Colonic mucosa (tissue), 4 donors: ENCODE results near the gene FOXM1. TPM values are rescaled to one million over a fixed set of nuclear protein-coding genes. Genes with fewer than 3 reads are reported as not detected.
"Not testable (repeated sequence)": the region's sequence is repeated elsewhere in the genome, so short reads cannot be mapped to it uniquely, and the experiment has no call there.

Experiments
- DNase-seq: peaks from one replicate; pipeline ENCODE4 v3.0.0-alpha.2; 2020
- H3K27ac ChIP-seq: fragments of 200-600 bp; one replicate; pipeline ENCODE4 v1.8.0; 2021
- H3K27me3 ChIP-seq: fragments of 200-600 bp; one replicate; pipeline ENCODE4 v1.8.0; 2021
- H3K36me3 ChIP-seq: fragments of 200-600 bp; one replicate; pipeline ENCODE4 v1.8.0; 2021
- H3K4me1 ChIP-seq: fragments of 200-600 bp; one replicate; pipeline ENCODE4 v1.8.0; 2021; ENCODE audit warnings: mild to moderate bottlenecking
- H3K4me3 ChIP-seq: fragments of 200-600 bp; one replicate; pipeline ENCODE4 v1.8.0; 2021
- H3K9ac ChIP-seq, 2 donors: one replicate each; pipeline ENCODE4 v1.7.0; 2013; ENCODE audit warnings: control low read depth in 2 of 2, low read depth in 2 of 2, low read length in 2 of 2
- H3K9me3 ChIP-seq: fragments of 200-600 bp; one replicate; pipeline ENCODE4 v1.8.0; 2021
- intact Hi-C: fragments of 100-400 bp; cut with DNase I; formaldehyde crosslinking; loops from one replicate; pipeline ENCODE4 v1.14.1; 2022
- total RNA-seq, 2 donors: library from RNA; stranded (reverse); fragmentation: NEBNext Ultra II Directional in 1 of 2; extraction: Animal tissue kit (Norgen Biotek cat#: 25700) in 1 of 2; gene quantifications; one replicate each; pipeline ENCODE4 v1.2.1, GENCODE V29; 2021
- TF ChIP-seq, protein P1 (sequence below): fragments of 200-600 bp; IDR thresholded peaks from one replicate; pipeline ENCODE4 v1.8.0; 2022; ENCODE audit warnings: antibody characterized with exemption, mild to moderate bottlenecking
- donor health status: healthy.
- donor health status: DM: no; HTN: no; CAD: no.
- donor health status: DM: no; HTN: no; CAD: no.

The FOXM1 gene
- total RNA-seq, 2 donors from 2014 or later = 18.4 to 89.3 TPM

DNA sequence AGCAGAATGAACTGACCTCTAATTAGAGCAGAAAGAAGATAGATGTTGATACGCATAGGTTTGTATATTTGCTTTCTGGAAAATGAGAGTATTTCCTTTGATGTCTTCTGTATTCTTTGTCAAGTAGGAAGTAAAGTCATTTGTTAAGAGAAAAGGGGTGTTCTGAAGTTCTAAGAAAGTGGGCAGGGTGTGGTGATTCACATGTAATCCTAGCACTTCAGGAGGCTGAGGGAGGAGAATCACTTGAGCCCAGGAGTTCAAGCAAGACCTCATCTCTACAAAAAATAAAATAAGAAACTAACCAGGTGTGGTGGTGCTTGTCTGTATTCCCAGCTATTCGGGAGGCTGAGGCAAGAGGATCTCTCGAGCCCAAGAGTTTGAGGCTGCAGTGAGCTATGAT is 2.9 kb upstream of the FOXM1 start:
- intact Hi-C loops = loop anchor here (10.0 kb wide), 2 partner anchors 65 to 155 kb away; no protein-coding TSS in a partner anchor
- no peaks in the 10 kb centered on the region for H3K27me3 ChIP-seq
- no peaks in the 10 kb centered on the region for H3K36me3 ChIP-seq
- H3K9me3 ChIP-seq = no peaks in the 10 kb centered on the region
- no peak overlapping the region for H3K9ac ChIP-seq
- no peak overlapping the region for H3K27ac ChIP-seq
- H3K4me3 ChIP-seq = no peak overlapping the region
- no peak for DNase-seq
- no peaks in the 10 kb centered on the region for H3K4me1 ChIP-seq
- TF ChIP-seq, protein P1, sequence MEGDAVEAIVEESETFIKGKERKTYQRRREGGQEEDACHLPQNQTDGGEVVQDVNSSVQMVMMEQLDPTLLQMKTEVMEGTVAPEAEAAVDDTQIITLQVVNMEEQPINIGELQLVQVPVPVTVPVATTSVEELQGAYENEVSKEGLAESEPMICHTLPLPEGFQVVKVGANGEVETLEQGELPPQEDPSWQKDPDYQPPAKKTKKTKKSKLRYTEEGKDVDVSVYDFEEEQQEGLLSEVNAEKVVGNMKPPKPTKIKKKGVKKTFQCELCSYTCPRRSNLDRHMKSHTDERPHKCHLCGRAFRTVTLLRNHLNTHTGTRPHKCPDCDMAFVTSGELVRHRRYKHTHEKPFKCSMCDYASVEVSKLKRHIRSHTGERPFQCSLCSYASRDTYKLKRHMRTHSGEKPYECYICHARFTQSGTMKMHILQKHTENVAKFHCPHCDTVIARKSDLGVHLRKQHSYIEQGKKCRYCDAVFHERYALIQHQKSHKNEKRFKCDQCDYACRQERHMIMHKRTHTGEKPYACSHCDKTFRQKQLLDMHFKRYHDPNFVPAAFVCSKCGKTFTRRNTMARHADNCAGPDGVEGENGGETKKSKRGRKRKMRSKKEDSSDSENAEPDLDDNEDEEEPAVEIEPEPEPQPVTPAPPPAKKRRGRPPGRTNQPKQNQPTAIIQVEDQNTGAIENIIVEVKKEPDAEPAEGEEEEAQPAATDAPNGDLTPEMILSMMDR = no peak

DNA sequence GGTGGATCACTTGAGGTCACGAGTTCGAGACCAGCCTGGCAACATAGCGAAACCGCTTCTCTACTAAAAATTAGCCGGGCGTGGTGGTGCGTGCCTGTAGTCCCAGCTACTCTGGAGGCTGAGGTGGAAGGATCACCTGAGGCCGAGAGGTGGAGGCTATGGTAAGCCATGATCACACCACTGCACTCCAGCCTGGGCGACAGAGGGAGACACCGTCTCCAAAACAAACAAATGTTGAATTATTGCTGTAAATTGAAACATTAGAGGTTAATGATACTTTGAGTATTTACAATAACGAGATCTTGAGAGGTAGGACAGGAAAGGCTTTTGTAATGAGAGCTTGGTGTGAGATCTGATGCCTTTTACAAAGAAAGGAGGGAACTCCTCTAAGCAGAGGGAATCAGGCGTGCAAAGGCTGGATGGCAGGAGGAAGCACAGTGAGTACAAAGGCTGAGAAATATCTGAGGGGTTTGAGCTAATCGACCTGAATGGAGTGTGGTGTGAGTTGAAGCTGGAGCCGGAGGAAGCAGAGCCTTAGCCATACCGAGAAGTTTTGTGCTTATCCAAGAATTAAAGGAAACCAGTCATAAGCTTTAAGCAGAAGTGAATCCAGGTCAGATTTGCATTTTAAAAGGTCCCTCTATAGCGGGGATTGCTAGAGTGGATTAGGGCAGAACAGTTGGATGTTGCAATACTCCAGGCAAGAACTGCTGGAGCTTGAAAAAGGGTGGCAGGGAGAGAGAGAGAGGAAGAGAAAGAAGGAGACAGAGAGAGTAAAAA is 1.2 kb upstream of the FOXM1 start:
- DNase-seq = no peak
- Histone ChIP-seq H3K4me3 (peak overlapping the region; percentile 97), H3K9me3 (no peaks in the 10 kb centered on the region), H3K4me1 (no peaks in the 10 kb centered on the region), H3K27me3 (no peaks in the 10 kb centered on the region), H3K9ac (peak overlapping the region; percentile 85 to 91), H3K36me3 (no peaks in the 10 kb centered on the region), H3K27ac (peak overlapping the region; percentile 89)
- intact Hi-C loops = no loop called here
- TF ChIP-seq, protein P1 = no peak

DNA sequence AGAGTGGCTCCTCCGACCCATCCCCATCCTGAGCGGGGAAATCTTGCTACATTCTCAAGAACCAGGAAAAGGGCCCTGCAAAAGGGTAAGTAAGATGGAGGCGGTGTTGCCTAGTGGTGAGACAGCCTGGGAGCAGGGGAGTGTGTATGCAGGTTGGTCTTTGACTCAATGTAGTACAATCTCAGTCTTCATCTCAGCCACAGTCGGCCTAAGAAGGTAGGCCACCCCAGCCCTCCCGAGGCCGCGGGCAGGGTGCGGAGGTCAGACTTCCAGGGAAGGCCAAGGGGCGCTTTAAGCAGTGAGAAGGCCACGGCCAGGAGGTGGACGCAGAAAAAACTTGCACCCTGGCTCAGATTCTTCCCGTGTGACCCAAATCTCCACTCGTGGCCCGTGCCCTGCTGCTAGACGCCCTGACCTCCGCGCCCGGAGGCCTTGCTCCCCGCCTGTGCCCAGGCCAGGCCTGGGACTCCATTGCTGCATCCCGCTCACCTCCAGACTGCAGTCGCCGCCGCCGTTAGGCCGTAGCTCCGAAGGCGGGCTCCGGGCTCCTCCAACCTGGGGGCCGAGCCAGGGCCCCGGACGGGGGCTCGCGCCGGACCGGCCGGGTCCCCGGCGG is 435 bp downstream of the FOXM1 start:
- TF ChIP-seq, protein P1 = no peak
- H3K36me3 ChIP-seq = no peaks in the 10 kb centered on the region
- no peaks in the 10 kb centered on the region for H3K9me3 ChIP-seq
- H3K27ac ChIP-seq = peak overlapping the region; percentile 89
- no peaks in the 10 kb centered on the region for H3K27me3 ChIP-seq
- intact Hi-C loops = no loop called here
- H3K4me3 ChIP-seq = peak overlapping the region; percentile 97
- peak overlapping the region; percentile 61 to 68 for H3K9ac ChIP-seq
- no peak for DNase-seq
- H3K4me1 ChIP-seq = no peaks in the 10 kb centered on the region

DNA sequence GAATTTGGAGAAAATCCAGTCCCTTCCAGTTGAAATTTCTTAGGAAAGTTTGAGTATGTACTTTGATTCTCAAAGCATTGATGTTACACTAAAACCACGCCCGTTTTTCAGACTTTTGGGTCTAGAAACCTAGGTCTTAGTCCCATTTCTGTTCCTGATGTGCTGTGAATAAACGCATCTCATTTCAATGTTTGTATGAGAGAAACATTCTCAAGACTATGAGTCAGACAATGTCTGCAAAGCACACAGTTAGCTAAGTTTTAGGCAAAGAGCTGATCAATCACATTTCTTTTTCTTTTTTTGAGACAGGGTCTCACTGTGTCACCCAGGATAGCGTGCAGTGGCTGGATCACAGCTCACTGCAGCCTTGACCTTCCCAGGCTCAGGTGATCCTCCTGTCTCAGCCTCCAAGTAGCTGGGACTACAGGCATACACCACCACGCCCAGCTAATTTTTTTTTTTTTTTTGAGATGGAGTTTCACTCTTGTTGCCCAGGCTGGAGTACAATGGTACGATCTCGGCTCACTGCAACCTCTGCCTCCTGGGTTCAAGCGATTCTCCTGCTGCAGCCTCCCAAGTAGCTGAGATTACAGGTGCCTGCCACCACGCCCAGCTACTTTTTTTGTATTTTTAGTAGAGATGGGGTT is 7.9 kb downstream of the FOXM1 start:
- DNase-seq, H3K27me3 ChIP-seq, H3K9me3 ChIP-seq, H3K27ac ChIP-seq, H3K36me3 ChIP-seq, intact Hi-C loops, H3K4me3 ChIP-seq, H3K9ac ChIP-seq, H3K4me1 ChIP-seq: not testable (repeated sequence)

DNA sequence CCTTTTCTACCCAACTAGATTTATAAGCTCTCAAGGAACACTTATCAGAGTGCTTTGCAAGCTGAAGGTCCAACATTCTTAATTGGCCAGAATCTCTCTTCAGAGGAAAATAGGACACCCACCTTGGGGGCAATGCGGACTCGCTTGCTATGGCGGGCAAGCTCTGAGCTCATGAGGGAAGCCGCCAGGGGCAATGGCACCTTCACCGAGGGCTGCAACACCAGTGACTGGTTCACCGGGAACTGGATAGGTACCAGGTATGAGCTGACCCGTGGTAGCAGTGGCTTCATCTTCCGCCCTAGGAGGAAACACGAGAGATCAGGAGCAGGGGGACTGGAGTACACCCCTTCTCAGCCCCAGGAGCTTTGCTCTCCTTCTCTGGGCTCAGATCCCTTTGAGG is 12.8 kb downstream of the FOXM1 start:
- Histone ChIP-seq H3K9me3 (no peaks in the 10 kb centered on the region), H3K9ac (no peak overlapping the region), H3K27ac (no peak overlapping the region), H3K36me3 (no peaks in the 10 kb centered on the region), H3K4me3 (no peak overlapping the region), H3K4me1 (no peaks in the 10 kb centered on the region), H3K27me3 (no peaks in the 10 kb centered on the region)
- DNase-seq = no peak
- TF ChIP-seq, protein P1 = no peak
- intact Hi-C loops = no loop called here

DNA sequence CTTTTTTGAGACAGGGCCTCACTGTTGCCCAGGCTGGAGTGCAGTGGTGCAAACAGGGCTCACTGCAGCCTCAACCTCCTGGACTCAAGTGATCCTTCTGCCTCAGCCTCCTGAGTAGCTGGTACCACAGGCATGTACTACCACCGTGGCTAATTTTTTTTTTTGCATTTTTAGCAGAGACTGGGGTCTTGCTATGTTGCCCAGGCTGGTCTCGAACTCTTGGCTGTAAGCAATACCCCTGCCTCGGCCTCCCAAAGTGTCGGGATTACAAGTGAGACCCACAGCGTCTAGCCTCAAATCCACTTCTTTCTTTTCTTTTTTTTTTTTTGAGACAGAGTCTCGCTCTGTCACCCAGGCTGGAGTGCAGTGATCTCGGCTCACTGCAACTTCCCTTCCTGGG is 13.6 kb downstream of the FOXM1 start:
- intact Hi-C loops = not testable (repeated sequence)

More for the DNA sequence above, 13.6 kb downstream of the FOXM1 start:
- not testable (repeated sequence) for H3K4me1 ChIP-seq, H3K36me3 ChIP-seq, H3K27ac ChIP-seq, H3K27me3 ChIP-seq, H3K4me3 ChIP-seq, H3K9ac ChIP-seq, H3K9me3 ChIP-seq, DNase-seq
